BLaER1 (cell line): ENCODE results near the gene SHFL.
A peak's percentile ranks its signal among the peaks of the same experiment; 100 is the strongest.

ENCODE experiments used
- H3K27ac ChIP-seq: shearing (Covaris generic); formaldehyde crosslinking; 2 replicates; pipeline ENCODE4 v1.8.1; 2022
- H3K27me3 ChIP-seq: shearing (Covaris generic); formaldehyde crosslinking; 2 replicates; pipeline ENCODE4 v1.8.1; 2022
- H3K36me3 ChIP-seq: shearing (Covaris generic); formaldehyde crosslinking; 2 replicates; pipeline ENCODE4 v1.8.1; 2022
- H3K4me1 ChIP-seq: shearing (Covaris generic); formaldehyde crosslinking; 2 replicates; pipeline ENCODE4 v1.8.1; 2022
- H3K4me2 ChIP-seq: shearing (Covaris generic); formaldehyde crosslinking; 2 replicates; pipeline ENCODE4 v1.8.1; 2022
- H3K4me3 ChIP-seq: shearing (Covaris generic); formaldehyde crosslinking; 2 replicates; pipeline ENCODE4 v1.8.1; 2022
- H3K9ac ChIP-seq: shearing (Covaris generic); formaldehyde crosslinking; 2 replicates; pipeline ENCODE4 v1.8.1; 2022
- H3K9me3 ChIP-seq: shearing (Covaris generic); formaldehyde crosslinking; 2 replicates; pipeline ENCODE4 v1.8.1; 2022
- H4K20me1 ChIP-seq: shearing (Covaris generic); formaldehyde crosslinking; 2 replicates; pipeline ENCODE4 v1.8.1; 2022
- Cebpa-rat ChIP-seq: shearing (Covaris generic); IDR thresholded peaks from 2 replicates; pipeline ENCODE4 v1.8.1; 2022

Gene SHFL

DNA sequence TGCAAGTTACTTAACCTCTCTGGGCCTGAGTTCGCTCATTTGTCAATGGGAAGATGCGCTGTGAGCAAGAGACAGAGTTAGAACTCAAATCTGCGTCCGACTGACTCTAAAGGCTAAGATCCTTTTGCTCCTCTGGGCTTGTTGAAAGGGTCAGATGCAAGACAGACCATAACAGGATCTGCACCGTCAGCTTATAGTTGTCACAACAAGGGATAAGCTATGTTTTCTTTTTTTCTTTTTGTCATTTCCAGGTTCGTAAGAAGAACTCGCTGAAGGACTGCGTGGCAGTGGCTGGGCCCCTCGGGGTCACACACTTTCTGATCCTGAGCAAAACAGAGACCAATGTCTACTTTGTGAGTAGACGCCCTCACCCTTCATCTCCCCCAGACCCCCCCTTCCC lies 21.1 kb downstream of the SHFL start:
- Histone ChIP-seq H3K36me3 (peaks cover 45% of the 10 kb centered on the region), H3K9ac (peak overlapping the region; percentile 96), H3K9me3 (no peaks in the 10 kb centered on the region), H3K27me3 (no peaks in the 10 kb centered on the region), H3K4me2 (peak overlapping the region; percentile 97), H3K27ac (peak overlapping the region; percentile 98), H3K4me1 (peaks cover 90% of the 10 kb centered on the region), H3K4me3 (peak overlapping the region; percentile 85), H4K20me1 (peaks cover 3% of the 10 kb centered on the region; the same call in 1 of the 2 replicates)
- no peak for TF ChIP-seq Cebpa-rat

GRCh38 chr19:10107817-10108367 lies 21.8 kb downstream of the SHFL start:
- H3K27ac ChIP-seq: peak overlapping the region; percentile 98
- peaks cover 90% of the 10 kb centered on the region for H3K4me1 ChIP-seq
- peak overlapping the region; percentile 85 for H3K4me3 ChIP-seq
- TF ChIP-seq Cebpa-rat: no peak
- H3K4me2 ChIP-seq: peak overlapping the region; percentile 97
- no peaks in the 10 kb centered on the region for H3K27me3 ChIP-seq
- peaks cover 45% of the 10 kb centered on the region for H3K36me3 ChIP-seq
- H4K20me1 ChIP-seq: peaks cover 9% of the 10 kb centered on the region; the same call in 1 of the 2 replicates
- H3K9ac ChIP-seq: peak overlapping the region; percentile 96
- no peaks in the 10 kb centered on the region for H3K9me3 ChIP-seq

GRCh38 chr19:10109528-10109927 lies 23.4 kb downstream of the SHFL start:
- H3K27me3 ChIP-seq: no peaks in the 10 kb centered on the region
- H3K36me3 ChIP-seq: peaks cover 59% of the 10 kb centered on the region
- peak overlapping the region; percentile 62; the same call in 1 of the 2 replicates for H3K4me3 ChIP-seq
- H3K4me2 ChIP-seq: peak overlapping the region; percentile 97
- H3K4me1 ChIP-seq: peaks cover 90% of the 10 kb centered on the region
- H3K27ac ChIP-seq: peak overlapping the region; percentile 92
- H3K9ac ChIP-seq: peak overlapping the region; percentile 78
- no peak for TF ChIP-seq Cebpa-rat
- H4K20me1 ChIP-seq: peaks cover 25% of the 10 kb centered on the region
- H3K9me3 ChIP-seq: no peaks in the 10 kb centered on the region

DNA sequence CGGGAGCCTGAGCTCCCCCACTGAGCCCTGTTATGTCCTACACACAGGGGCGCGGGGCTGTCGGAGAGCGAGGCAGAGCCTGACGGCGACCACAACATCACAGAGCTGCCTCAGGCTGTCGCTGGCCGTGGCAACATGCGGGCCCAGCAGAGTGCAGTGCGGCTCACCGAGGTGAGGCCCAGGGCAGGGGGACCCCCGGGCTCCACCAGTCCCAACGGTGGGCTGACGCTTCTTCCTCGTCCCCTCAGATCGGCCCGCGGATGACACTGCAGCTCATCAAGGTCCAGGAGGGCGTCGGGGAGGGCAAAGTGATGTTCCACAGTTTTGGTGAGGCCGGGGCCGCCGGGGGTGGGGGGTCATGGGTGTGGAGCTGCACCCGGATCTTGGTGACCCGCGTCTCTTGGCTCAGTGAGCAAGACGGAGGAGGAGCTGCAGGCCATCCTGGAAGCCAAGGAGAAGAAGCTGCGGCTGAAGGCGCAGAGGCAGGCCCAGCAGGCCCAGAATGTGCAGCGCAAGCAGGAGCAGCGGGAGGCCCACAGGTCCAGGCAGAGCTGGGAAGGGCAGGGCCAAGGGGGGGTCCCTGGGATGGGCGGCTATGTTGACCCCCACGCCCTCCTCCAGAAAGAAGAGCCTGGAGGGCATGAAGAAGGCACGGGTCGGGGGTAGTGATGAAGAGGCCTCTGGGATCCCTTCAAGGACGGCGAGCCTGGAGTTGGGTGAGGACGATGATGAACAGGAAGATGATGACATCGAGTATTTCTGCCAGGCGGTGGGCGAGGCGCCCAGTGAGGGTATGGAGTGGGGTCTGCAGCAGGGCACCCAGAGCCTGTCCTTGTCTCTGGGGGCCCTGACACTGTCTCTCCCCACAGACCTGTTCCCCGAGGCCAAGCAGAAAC lies 24.2 kb downstream of the SHFL start:
- Histone ChIP-seq H3K27me3 (no peaks in the 10 kb centered on the region), H3K36me3 (peaks cover 67% of the 10 kb centered on the region), H3K27ac (peak overlapping the region; percentile 92), H3K4me2 (peak overlapping the region; percentile 97), H4K20me1 (peaks cover 33% of the 10 kb centered on the region), H3K9me3 (no peaks in the 10 kb centered on the region), H3K4me3 (peak overlapping the region; percentile 62), H3K9ac (peak overlapping the region; percentile 78), H3K4me1 (peaks cover 85% of the 10 kb centered on the region)
- no peak for TF ChIP-seq Cebpa-rat

GRCh38 chr19:10110972-10111317 lies 24.8 kb downstream of the SHFL start:
- peaks cover 73% of the 10 kb centered on the region for H3K36me3 ChIP-seq
- H3K27me3 ChIP-seq: no peaks in the 10 kb centered on the region
- no peak for TF ChIP-seq Cebpa-rat
- H3K27ac ChIP-seq: peak overlapping the region; percentile 92
- peak overlapping the region; percentile 62 for H3K4me3 ChIP-seq
- peak overlapping the region; percentile 78 for H3K9ac ChIP-seq
- peaks cover 85% of the 10 kb centered on the region for H3K4me1 ChIP-seq
- peak overlapping the region; percentile 97 for H3K4me2 ChIP-seq
- no peaks in the 10 kb centered on the region for H3K9me3 ChIP-seq
- H4K20me1 ChIP-seq: peaks cover 39% of the 10 kb centered on the region

DNA sequence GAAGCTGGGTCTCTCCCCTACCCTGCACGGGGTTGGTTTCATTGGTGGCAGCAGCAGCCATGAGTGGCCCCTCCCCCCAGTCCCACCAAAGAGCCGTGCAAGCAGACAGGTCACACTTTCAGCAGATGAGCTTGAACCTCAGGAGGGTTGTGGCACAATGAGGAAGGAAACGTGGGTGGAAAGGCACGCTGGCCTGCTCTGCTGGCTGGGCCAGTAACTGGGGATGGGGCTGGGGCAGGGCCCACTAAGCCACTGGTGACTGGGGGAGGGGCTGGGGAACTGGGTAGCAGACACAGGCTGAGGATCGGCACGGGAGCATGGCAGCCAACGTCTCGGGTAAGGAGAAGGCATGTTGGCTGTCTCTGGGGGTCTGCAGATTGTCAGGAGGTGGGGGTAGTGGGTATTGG lies 25.3 kb downstream of the SHFL start, which contains the start of gene P2RY11:
Gene P2RY11 (plus strand): TSS at position 289 of the 407 bp plus-strand sequence. CDS start 29 bp downstream, at position 318.
- Histone ChIP-seq H4K20me1 (peaks cover 44% of the 10 kb centered on the region), H3K9me3 (no peaks in the 10 kb centered on the region), H3K9ac (peak within 1 kb of the TSS; percentile 80), H3K4me2 (peak within 1 kb of the TSS; percentile 97), H3K4me1 (peaks cover 89% of the 10 kb centered on the region), H3K27ac (peak within 1 kb of the TSS; percentile 92), H3K27me3 (no peaks in the 10 kb centered on the region), H3K4me3 (peak within 1 kb of the TSS; percentile 62), H3K36me3 (peaks cover 78% of the 10 kb centered on the region)
- TF ChIP-seq Cebpa-rat: no peak

- peak overlapping the region; percentile 62 for H3K4me3 ChIP-seq
These were observed 26.1 kb downstream of the SHFL start for GRCh38 chr19:10112037-10112761.

GRCh38 chr19:10112895-10113591 lies 26.9 kb downstream of the SHFL start:
- TF ChIP-seq Cebpa-rat: no peak
- Histone ChIP-seq H3K36me3 (peaks cover 84% of the 10 kb centered on the region), H3K4me2 (peak overlapping the region; percentile 97), H3K27ac (peak overlapping the region; percentile 92), H3K4me1 (peaks cover 93% of the 10 kb centered on the region), H3K4me3 (peak overlapping the region; percentile 62), H3K9me3 (no peaks in the 10 kb centered on the region), H3K9ac (peak overlapping the region; percentile 80), H3K27me3 (no peaks in the 10 kb centered on the region), H4K20me1 (peaks cover 60% of the 10 kb centered on the region)

More at GRCh38 chr19:10112037-10112761, 26.1 kb downstream of the SHFL start:
- Histone ChIP-seq H3K36me3 (peaks cover 84% of the 10 kb centered on the region), H3K9me3 (no peaks in the 10 kb centered on the region), H4K20me1 (peaks cover 52% of the 10 kb centered on the region), H3K4me1 (peaks cover 93% of the 10 kb centered on the region), H3K27me3 (no peaks in the 10 kb centered on the region), H3K9ac (peak overlapping the region; percentile 80), H3K27ac (peak overlapping the region; percentile 92), H3K4me2 (peak overlapping the region; percentile 97)
- no peak for TF ChIP-seq Cebpa-rat

- Histone ChIP-seq H3K4me1 (peaks cover 93% of the 10 kb centered on the region), H3K4me2 (peak overlapping the region; percentile 97), H3K27me3 (no peaks in the 10 kb centered on the region), H3K9ac (peak overlapping the region; percentile 80), H4K20me1 (peaks cover 66% of the 10 kb centered on the region), H3K9me3 (no peaks in the 10 kb centered on the region), H3K36me3 (peaks cover 84% of the 10 kb centered on the region), H3K4me3 (peak overlapping the region; percentile 62; the same call in 1 of the 2 replicates), H3K27ac (peak overlapping the region; percentile 92)
- TF ChIP-seq Cebpa-rat: no peak
These were observed 27.5 kb downstream of the SHFL start for GRCh38 chr19:10113592-10113963.
